Nephron (organoid): ENCODE measurements around the gene RUSF1.
A peak's percentile ranks its signal among the peaks of the same experiment; 100 is the strongest.

Source experiments
- H3K27ac Mint-ChIP-seq, 3 experiments: 2 replicates each; pipeline ENCODE4 v1.8.0; 2020; ENCODE audit warnings: mixed read lengths in 3 of 3, mild to moderate bottlenecking in 2 of 3, moderate library complexity in 1 of 3
- H3K27me3 Mint-ChIP-seq: 2 replicates; pipeline ENCODE4 v1.8.0; 2021; ENCODE audit warnings: low read depth, mild to moderate bottlenecking, moderate library complexity, mixed read lengths
- H3K36me3 Mint-ChIP-seq: 2 replicates; pipeline ENCODE4 v1.8.0; 2020; ENCODE audit warnings: low read depth, mixed read lengths
- H3K4me1 Mint-ChIP-seq: 2 replicates; pipeline ENCODE4 v1.8.0; 2020; ENCODE audit warnings: mixed read lengths
- H3K4me3 Mint-ChIP-seq, 3 experiments: 2 replicates each; pipeline ENCODE4 v1.8.0; 2020; ENCODE audit warnings: mild to moderate bottlenecking in 3 of 3, mixed read lengths in 3 of 3, moderate library complexity in 2 of 3
- H3K9me3 Mint-ChIP-seq: 2 replicates; pipeline ENCODE4 v1.8.0; 2020; ENCODE audit warnings: mixed read lengths
- TF ChIP-seq, protein P1 (sequence below), 3 experiments: fragments of 200-600 bp; sonication (generic); IDR thresholded peaks; one replicate each; pipeline ENCODE4 v1.5.0; 2021; ENCODE audit warnings: antibody characterized with exemption in 3 of 3; ENCODE audit not compliant: unreplicated experiment in 3 of 3

RUSF1 gene

DNA sequence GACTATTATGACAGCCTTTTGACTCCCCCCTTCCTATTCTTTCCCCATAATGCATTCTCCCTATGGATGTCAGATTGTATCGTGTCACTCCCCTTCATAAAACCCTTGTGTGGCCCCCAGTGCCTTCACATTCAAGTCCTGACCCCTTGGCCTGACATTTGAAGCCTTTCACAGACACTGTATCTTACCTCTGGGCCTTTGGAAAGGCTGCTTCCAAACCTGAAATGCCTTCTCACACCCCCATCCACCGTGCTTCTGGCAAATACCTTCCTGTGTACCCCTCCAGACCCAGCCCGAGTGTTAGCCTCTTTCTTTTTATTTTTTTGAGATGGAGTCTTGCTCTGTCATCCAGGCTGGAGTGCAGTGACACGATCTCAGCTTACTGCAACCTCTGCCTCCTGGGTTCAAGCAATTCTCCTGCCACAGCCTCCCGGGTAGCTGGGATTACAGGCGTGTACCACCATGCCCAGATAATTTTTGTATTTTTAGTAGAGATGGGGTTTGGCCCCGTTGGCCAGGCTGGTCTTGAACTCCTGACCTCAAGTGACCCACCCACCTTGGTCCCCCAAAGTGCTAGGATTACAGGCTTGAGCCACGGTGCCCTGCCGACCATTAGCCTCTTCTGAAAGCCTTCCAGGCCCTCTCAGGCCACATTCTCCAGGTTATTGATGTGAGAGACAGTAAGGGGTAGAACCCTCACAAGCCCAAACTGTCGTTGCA, 46.8 kb downstream of the RUSF1 start:
- TF ChIP-seq, protein P1, sequence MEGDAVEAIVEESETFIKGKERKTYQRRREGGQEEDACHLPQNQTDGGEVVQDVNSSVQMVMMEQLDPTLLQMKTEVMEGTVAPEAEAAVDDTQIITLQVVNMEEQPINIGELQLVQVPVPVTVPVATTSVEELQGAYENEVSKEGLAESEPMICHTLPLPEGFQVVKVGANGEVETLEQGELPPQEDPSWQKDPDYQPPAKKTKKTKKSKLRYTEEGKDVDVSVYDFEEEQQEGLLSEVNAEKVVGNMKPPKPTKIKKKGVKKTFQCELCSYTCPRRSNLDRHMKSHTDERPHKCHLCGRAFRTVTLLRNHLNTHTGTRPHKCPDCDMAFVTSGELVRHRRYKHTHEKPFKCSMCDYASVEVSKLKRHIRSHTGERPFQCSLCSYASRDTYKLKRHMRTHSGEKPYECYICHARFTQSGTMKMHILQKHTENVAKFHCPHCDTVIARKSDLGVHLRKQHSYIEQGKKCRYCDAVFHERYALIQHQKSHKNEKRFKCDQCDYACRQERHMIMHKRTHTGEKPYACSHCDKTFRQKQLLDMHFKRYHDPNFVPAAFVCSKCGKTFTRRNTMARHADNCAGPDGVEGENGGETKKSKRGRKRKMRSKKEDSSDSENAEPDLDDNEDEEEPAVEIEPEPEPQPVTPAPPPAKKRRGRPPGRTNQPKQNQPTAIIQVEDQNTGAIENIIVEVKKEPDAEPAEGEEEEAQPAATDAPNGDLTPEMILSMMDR (IDR thresholded peaks at IDR 0.05; ENCODE audit: unreplicated experiment in 3 of 3): no peak
- Mint-ChIP-seq H3K4me3 (peak overlapping the region; percentile 60 to 93 (median 76)), H3K4me1 (peaks cover 22% of the 10 kb centered on the region), H3K9me3 (no peaks in the 10 kb centered on the region), H3K27ac (peak overlapping the region; percentile 97 to 99 (median 98)), H3K27me3 (no peaks in the 10 kb centered on the region), H3K36me3 (peaks cover 24% of the 10 kb centered on the region)

DNA sequence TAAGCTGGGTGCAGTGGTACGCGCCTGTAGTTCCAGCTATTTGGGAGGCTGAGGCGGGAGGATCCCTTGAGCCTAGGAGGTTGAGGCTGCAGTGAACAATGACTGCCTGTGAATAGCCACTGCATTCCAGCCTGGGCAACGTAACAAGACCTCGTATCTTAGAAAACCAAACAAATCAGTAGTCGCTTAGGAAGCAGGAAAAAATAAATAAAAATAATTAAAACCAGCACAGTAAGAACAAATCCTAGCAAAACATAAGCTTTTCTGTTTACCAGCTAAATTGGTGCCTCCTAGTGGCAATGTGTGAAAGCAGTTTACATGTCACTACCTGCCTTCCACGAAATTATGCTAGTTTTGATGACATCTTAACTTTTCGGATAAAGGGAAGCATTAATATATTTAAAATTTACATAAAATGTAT, 47.6 kb downstream of the RUSF1 start:
- Mint-ChIP-seq H3K36me3 (peaks cover 22% of the 10 kb centered on the region), H3K27ac (peak overlapping the region; percentile 97 to 99 (median 98)), H3K27me3 (no peaks in the 10 kb centered on the region), H3K9me3 (no peaks in the 10 kb centered on the region), H3K4me3 (peak overlapping the region; percentile 89 to 93 (median 93)), H3K4me1 (peaks cover 27% of the 10 kb centered on the region)
- TF ChIP-seq, protein P1 (IDR thresholded peaks at IDR 0.05; ENCODE audit: unreplicated experiment in 3 of 3): peak; percentile 61 to 72 (median 67)

DNA sequence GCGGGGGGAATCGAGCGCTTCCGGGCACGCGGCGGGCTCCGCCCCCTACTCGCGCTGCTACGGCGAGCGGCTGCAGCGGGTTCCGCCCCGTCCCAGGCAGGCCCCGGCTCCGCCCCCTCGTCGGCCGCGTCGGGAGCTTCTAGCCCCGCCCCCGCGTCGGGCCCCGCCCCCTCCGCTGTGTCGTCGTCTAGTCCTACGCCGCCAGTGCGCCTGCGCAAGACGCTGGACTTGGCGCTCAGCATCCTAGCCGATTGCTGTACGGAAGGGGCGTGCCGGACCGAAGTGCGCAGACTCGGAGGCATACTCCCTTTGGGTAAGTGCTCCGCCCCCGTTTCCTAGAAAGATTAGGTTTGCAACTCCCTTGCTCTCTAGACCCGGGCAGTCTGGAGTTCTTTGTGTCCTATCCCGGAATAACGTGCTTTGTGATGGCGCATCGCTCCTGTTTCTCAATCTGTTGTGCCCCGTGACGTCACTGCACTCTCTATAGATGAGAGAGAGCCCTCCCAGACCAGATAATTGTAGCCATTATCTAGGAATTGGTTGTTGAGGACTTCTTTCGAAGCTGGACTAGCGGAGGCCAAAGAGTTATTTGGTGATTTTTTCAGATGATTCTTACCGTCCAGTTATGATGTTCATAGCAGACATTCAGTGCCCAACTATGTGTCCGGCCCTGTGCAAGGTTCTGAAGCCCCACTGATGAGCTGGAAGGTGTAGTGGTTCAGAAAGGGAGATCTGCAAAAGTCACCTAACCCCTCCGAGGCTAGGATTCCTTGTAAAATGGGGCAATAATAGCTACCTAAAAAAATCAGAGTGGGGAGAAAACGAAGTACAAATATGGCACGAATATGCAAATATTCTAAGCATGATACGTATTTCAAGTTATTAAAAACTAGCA, 48.3 kb downstream of the RUSF1 start:
- H3K4me1 Mint-ChIP-seq: peaks cover 34% of the 10 kb centered on the region
- no peaks in the 10 kb centered on the region for H3K9me3 Mint-ChIP-seq
- H3K27me3 Mint-ChIP-seq: no peaks in the 10 kb centered on the region
- H3K27ac Mint-ChIP-seq: peak overlapping the region; percentile 97 to 99 (median 98)
- TF ChIP-seq, protein P1 (IDR thresholded peaks at IDR 0.05; ENCODE audit: unreplicated experiment in 3 of 3): no peak
- peaks cover 16% of the 10 kb centered on the region for H3K36me3 Mint-ChIP-seq
- H3K4me3 Mint-ChIP-seq: peak overlapping the region; percentile 93 to 94 (median 93)

DNA sequence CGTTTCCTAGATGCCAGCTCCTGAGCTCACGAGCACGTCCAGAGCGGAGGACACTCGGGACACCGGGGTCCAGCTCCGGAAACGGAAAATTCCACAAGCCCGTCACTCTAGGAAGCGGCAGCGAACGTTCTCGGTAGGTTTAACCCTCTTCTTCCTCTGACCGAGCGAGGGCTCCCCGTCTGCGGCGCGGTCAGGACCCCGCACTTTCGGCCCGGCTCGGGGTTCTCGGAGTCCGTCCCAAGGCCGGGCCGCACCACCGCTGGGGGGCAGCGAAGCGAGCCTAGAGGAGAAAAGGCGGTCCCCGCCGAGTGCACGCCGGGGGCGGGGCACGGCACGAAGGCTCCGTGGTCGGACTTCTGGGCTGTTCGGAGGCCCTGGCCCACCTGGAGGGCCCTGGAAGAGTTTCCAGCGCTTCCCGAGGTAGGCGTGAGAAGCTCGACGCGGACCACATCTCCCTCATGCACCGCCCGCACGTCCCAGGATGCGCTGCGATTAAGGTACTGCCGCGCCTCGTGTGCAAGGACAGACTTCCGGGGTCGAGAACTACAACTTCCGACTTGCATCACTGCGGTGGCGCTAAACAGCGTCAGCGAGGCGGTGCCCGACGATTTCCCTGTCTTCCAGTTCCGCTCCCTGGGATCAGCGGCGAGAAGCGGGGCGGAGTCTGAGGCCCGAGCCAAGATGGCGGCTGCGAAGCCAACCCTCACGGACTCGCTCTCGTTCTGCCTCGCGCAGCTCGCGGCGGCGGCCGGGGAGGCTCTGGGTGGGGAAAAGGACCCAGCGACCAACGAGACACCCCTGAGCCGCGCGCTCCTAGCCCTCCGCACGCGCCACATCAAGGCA, 49.1 kb downstream of the RUSF1 start, which contains the start of gene ARMC5:
TSS of gene ARMC5 (plus strand) at position 658 of the 843 bp plus-strand sequence. CDS start at position 682, 24 bp downstream.
- no peaks in the 10 kb centered on the region for H3K9me3 Mint-ChIP-seq
- H3K27ac Mint-ChIP-seq: peak within 1 kb of the TSS; percentile 97 to 99 (median 98)
- H3K4me3 Mint-ChIP-seq: peak within 1 kb of the TSS; percentile 93 to 94 (median 93)
- no peaks in the 10 kb centered on the region for H3K27me3 Mint-ChIP-seq
- peaks cover 36% of the 10 kb centered on the region for H3K4me1 Mint-ChIP-seq
- TF ChIP-seq, protein P1 (IDR thresholded peaks at IDR 0.05; ENCODE audit: unreplicated experiment in 3 of 3): peak; percentile 39 to 54 (median 43)
- H3K36me3 Mint-ChIP-seq: peaks cover 14% of the 10 kb centered on the region

DNA sequence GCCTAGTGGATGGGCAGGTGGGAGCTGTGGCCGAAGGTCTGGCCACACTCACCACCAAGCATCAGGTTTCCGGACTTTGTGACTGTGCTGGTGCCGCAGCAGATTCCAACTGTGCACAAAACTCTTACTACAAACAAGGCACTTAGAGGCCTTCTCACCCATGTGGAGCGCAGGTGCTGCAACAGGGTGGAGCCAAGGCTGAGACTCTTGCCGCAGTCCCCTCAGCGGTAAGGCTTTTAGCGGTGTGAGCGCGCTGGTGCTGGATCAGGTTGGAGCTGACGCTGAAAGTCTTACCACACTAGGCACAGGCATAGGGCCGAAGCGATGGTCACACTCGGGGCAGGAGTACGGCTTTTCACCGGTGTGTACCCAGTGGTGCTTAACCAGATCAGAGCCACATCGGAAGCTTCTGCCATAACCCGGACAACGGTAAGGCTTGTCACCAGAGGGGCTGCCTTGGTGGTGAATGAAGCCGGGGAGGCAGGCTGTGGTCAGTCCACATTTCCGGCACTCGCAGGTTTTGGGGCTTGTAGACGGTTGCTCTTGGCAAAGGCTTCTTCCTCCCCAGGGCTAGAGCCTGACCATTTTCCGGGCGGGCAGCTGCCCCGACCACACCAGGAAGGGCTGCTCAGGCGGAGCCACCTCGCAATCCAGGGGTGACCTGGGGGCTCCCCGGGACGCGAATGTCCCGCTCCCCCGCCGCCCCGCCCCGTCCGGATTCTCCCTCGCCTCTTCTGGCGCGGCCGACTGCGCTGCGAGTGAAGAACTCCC, 49.9 kb downstream of the RUSF1 start:
- TF ChIP-seq, protein P1 (IDR thresholded peaks at IDR 0.05; ENCODE audit: unreplicated experiment in 3 of 3): no peak
- H3K27me3 Mint-ChIP-seq: no peaks in the 10 kb centered on the region
- peaks cover 7% of the 10 kb centered on the region for H3K36me3 Mint-ChIP-seq
- no peaks in the 10 kb centered on the region for H3K9me3 Mint-ChIP-seq
- H3K27ac Mint-ChIP-seq: peak overlapping the region; percentile 97 to 99 (median 97)
- peaks cover 42% of the 10 kb centered on the region for H3K4me1 Mint-ChIP-seq
- H3K4me3 Mint-ChIP-seq: peak overlapping the region; percentile 93 to 94 (median 93)
